GM20431 (cell line): ENCODE measurements around the gene EHBP1L1.
"Not testable (repeated sequence)": the region's sequence is repeated elsewhere in the genome, so short reads cannot be mapped to it uniquely, and the experiment has no call there.

Experiments used
- in situ Hi-C: fragments of 300-500 bp; cut with MseI, MboI; formaldehyde crosslinking; loops from one replicate; pipeline ENCODE4 v1.15.0; 2020; ENCODE audit warnings: low sequenced_read_pairs; ENCODE audit not compliant: unreplicated experiment

The EHBP1L1 gene

DNA sequence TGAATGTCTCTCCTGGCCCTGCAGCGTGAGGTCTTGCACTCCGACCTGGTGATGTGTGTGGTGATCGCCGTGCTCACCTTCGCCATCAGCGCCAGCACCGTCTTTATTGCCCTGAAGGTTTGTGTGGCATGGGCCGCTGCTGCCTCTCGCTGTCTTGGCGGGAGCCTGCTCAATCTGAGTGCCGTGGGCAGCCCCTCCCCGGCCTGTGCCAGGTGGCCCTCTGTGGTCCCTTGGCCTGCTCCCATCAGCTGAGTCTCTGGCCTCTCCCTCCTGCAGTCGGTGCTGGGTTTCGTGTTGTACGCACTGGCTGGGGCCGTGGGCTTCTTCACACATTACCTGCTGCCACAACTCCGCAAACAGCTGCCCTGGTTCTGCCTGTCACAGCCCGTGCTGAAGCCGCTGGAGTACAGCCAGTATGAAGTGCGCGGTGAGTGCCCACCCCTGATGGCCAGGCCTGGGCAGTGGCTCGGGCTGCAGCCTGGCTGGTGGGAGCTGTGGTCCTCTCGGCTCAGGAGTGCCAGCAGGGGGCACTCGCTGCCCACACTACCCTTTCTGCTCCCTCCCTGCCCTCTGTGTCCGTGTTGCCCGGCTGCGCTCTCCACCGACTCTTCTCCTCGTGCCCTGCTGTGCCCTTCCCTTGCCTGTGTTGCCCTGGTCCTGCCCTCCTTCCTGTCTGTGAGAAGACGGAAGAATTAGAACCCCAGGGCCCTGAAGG, 49.9 kb downstream of the EHBP1L1 start:
- in situ Hi-C loops, result no loop called here

GRCh38 chr11:65627202-65627601, 51.3 kb downstream of the EHBP1L1 start:
- in situ Hi-C loops, result no loop called here

GRCh38 chr11:65629579-65629978, 53.7 kb downstream of the EHBP1L1 start:
- in situ Hi-C loops, result no loop called here

- in situ Hi-C loops, result no loop called here
Measured at GRCh38 chr11:65630215-65630614, 54.4 kb downstream of the EHBP1L1 start.

- in situ Hi-C loops, result no loop called here
Measured at GRCh38 chr11:65633390-65634108, 57.7 kb downstream of the EHBP1L1 start.

GRCh38 chr11:65634109-65634436, 58.2 kb downstream of the EHBP1L1 start:
- in situ Hi-C loops, result no loop called here

GRCh38 chr11:65634440-65634839, 58.6 kb downstream of the EHBP1L1 start:
- in situ Hi-C loops, result no loop called here

DNA sequence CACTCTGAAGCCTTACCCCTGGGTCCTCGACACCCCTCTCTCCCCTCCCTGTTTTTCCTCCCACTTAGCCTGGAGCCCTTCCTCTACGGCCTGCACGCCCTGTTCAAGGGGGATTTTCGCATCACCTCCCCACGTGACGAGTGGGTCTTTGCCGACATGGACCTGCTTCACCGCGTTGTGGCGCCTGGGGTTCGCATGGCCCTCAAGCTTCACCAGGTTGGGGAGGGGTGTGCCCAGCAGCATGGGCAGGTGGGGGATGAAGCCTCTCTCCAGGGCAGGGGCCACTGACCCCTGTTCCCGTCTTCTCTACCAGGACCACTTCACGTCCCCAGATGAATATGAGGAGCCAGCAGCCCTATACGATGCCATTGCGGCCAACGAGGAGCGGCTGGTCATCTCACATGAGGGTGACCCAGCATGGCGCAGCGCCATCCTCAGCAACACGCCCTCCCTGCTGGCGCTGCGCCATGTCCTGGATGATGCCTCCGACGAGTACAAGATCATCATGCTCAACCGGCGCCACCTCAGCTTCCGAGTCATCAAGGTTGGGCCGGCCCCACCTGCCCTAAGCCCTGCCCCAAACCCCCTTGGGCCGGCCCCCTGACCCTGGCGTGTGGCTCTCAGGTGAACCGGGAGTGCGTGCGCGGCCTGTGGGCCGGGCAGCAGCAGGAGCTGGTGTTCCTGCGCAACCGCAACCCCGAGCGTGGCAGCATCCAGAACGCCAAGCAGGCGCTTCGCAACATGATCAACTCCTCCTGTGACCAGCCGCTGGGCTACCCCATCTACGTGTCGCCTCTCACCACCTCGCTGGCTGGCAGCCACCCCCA, 59.3 kb downstream of the EHBP1L1 start:
- in situ Hi-C loops, result no loop called here

- in situ Hi-C loops, result no loop called here
Measured at GRCh38 chr11:65636108-65637031, 60.5 kb downstream of the EHBP1L1 start.

DNA sequence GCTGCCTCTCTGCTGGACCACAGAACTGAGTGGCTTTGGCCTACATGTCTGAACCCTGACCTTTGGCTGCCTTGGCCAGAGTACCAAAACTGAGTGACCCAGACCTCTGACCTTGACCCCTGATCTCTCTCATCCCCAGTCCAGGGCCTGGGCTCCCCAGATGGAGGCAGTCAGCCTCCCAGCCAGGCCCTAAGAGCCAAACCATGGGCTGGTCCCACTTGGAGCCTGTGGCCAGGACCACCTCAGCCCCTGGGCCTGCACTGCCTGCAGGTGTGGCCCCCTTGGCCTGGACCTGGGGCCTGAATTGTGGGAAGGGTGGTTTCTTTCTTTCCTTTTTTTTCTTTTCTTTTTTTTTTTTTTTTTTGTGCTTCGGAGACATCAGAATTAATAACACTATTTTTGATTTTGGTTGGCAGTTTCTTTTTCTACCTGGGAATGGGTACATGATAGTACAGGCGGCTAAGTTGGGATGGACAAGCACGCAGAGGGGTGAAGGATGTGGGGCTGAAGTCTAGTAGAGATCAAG, 61.2 kb downstream of the EHBP1L1 start:
- in situ Hi-C loops, result no loop called here

DNA sequence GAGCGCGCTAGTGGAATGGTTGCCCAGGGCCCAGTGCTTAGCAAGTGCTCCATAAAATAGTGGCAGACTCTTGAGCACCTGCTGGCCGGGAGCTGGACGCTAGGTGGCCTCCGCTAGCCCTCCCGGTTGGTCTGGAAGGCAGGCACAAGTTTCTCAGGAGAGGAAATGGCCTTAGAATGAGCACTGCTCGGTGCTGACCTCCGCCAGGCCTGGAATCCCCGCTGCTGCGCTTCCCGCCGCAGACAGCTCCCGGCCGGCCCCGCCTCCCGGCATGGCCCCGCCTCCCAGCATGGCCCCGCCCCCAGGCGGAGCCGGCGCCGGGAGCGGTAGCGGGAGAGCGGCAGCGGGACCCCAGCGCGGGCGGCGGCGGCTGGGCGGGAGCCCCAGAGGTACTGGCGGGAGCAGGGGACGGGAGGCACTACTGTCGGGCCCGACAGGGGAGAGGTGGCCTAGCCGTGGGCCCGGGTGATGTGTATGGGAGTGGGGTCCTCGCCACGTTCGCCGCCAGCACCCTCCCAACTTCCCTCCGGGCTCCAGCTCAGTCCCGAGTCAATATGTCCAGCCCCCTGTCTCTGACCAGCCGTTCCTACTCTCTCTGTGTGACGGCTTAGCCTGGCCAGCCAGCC, 62.1 kb downstream of the EHBP1L1 start, which contains the start of gene SIPA1:
TSS of gene SIPA1 (plus strand) at position 308 of the 626 bp plus-strand sequence. CDS start 2,821 bp downstream, outside the sequence.
- in situ Hi-C loops, result no loop called here

DNA sequence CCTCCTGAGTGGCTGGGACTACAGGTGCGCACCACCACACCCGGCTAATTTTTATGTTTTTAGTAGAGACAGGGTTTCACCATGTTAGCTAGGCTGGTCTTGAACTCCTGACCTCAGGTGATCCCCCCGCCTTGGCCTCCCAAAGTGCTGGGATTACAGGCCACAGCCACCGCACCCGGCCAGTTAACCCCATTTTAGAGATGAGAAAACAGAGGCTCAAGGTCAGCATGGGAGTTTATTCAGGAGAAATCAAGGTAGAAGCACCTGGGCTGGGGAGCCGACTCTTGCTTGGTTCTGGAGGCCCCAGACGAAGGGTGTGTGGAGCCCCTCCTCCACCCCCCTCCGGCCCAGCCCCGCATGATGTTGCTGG, 63.4 kb downstream of the EHBP1L1 start:
- in situ Hi-C loops, result not testable (repeated sequence)

- in situ Hi-C loops, result no loop called here
Measured at GRCh38 chr11:65639623-65640482, 64.0 kb downstream of the EHBP1L1 start.

DNA sequence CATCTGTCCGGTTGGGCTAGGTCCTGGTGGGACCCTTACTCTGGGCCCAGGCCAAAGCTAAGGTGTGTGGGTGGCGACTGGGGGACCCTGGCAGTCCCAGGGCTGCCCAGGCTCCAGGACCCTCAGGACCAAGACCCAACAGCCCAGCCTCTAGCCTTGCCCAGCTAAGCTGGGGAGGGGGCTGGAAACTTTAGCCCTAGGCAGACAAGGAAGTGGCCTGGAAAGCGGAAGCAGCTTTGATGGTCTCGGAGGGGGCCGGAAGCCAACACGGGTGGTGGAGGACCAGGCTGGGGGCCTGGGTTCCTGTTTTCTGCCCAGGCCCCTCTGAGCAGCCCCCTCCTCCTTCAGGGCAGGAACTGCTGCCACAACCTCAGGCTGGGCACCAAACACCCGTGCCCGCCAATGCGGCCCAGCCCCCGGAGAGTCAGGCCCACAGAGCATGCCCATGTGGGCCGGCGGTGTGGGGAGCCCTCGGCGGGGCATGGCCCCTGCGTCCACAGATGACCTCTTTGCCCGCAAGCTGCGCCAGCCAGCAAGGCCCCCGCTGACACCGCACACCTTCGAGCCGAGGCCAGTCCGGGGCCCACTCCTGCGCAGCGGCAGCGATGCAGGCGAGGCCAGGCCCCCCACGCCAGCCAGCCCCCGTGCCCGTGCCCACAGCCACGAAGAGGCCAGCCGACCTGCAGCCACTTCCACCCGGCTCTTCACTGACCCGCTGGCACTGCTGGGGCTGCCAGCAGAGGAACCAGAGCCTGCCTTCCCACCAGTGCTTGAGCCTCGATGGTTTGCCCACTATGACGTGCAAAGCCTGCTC, 64.8 kb downstream of the EHBP1L1 start:
- in situ Hi-C loops, result no loop called here

- in situ Hi-C loops, result no loop called here
Measured at GRCh38 chr11:65641297-65642013, 65.6 kb downstream of the EHBP1L1 start.
